Fibroblast of skin of abdomen (primary cell): ENCODE results near the gene PPP3R1.
A peak's percentile ranks its signal among the peaks of the same experiment; 100 is the strongest.

Source experiments
- DNase-seq: peaks from one replicate; pipeline ENCODE4 v3.0.0-alpha.2; 2013

The PPP3R1 gene

DNA sequence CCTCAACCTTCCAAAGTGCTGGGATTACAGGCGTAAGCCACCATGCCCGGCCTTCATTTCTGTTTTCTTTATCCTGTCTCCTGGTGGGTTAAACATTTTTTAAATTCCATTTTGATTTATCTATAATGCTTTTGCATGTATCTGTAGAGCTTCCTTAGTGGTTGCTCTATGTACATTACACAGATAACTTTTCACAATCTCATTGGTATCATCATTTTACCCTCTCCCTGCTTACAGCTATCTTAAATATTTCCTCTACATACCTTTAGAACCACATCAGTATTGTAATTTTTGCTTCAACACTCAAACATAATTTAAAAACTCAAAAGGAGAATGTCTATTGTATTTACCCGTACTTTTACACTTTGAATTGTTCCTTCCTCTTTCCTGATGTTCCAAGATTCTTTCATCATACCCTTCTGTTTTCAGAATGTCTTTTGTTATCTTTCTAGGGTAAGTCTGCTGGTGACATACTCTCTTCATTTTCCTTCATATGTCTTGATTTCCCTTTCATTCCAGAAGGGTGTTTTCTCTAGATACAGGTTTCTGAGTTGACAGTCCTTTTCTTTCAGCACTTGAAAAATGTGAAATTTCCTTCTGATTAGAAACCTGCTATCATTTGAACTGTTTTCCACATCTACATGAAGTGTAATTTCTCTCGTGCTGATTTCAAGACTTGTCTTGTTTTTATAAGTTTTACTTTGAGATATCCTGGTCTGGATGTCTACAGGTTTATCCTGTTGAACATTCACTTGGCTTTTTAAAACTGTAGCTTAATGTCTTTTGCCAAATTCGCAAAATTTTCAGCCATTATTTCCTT lies 21.9 kb downstream of the PPP3R1 start:
- peak; percentile 74 for DNase-seq

DNA sequence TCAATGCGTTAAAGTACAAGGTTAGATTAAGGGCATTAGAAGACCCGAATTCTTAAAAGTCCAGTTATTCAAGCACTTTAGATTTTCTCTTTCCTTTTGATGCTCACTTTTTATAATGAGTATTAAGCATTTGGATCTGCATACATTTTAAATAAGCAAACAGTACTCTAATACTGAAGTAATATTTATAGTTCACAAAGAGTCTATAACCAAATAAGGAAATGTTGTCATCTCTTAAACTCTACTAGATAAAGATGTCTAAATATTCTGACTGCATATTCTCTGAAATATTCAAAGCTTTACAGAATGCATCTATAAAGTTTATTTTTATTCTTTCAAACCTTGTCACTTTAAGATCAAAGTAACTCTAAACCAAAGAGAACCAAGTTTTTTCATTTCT lies 25.5 kb downstream of the PPP3R1 start:
- DNase-seq, result no peak

DNA sequence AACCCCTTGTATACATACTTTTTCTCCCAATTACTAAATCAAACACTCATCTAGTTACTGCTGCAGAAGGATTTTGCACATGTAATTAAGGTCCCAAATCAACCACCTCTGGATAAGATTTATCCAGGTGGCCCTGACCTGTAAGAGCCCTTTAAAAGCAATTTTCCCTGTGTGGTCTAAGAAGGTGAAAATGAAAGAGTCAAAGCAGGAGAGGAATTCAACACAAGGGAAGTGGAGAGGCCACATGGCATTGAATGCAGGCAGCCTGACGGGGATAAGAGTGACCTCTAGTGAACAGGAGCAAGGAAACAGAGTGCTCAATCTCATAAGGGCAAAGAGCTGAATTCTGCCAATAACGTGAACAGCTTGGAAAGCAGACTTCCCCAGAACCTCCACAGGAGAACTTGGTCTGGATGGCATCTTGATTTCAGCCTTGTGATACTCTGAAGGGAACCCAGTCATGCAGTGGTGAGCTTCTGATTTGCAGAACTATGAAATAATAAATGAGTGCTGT lies 27.2 kb downstream of the PPP3R1 start:
- peak; percentile 25 for DNase-seq

DNA sequence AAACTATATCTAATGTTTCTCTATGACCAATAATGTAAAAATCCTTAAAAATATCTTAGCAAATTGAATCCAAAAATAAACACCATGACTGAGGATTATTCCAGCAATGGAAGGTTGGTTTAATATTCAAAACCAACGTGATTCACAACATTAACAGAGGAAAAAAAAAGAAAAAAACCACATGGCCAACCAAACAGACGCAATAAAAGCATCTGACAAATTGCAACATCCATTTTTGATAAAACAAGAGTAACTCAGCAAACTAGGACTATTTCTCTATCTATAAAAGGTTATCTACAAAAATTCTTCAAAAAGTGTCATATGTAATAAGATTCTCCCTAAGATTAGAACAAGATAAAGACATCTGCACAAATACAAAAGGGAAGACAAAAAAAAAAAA lies 28.9 kb downstream of the PPP3R1 start:
- no peak for DNase-seq

DNA sequence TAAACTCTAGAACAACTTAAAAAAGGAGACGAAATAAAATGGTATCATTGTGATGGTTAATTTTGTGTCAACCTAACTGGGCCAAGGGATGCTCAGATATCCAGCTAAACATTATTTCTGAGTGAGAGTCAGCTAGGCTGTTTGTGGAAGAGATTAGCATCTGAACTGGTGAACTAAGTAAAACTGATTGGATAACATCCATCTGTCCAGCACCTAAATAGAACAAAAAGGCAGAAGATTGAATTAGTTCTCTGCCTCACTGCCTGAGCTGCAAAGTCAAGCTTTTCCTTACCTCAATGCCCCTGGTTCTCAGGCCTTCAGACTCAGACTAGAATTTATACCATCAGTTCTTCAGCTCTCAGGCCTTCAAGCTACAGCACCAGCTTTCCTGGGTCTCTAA lies 30.0 kb downstream of the PPP3R1 start:
- no peak for DNase-seq

DNA sequence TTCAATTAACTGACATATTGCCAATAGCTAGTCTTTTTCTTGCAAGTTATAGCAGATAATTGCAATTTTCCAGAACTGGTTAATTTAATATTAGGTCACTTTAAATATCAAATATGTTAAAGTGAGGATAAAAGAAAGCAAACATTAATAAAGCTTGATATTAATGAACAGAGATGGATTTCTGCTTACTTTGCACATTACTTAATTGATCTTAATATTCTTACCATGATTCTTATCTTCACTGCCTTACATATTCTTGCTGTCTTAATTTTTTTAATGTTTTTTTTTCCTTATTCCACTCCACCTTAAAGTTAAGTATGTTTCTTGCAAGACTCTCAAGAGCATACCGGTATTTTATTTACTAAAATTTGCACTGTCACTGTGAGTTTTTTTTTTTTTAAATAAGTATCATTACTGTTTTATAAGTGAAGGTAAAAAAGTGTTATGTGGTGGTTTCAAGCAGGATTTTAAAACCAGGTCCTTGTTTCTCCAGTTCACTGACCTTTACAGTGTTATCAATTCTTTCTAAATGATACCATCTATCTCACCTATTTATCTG lies 33.9 kb downstream of the PPP3R1 start:
- DNase-seq, result no peak

DNA sequence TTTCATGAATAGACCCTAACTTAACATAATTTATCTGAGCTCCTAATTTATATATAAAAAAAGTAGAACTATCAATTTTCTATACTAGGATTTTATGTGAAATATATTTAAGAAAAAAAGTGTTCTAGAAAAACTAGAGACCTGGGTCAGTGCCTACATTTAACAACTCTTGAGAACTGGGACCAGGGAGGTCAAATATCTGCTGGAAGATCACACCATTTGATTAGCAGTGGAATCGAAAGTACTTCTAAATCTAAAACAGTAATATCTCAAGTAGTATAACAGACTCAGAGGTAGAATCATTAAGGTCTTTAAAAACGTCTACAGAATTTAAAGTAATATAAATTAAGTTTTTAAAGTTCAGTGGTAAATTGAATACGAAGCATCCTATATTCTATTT lies 34.6 kb downstream of the PPP3R1 start:
- DNase-seq, result no peak

DNA sequence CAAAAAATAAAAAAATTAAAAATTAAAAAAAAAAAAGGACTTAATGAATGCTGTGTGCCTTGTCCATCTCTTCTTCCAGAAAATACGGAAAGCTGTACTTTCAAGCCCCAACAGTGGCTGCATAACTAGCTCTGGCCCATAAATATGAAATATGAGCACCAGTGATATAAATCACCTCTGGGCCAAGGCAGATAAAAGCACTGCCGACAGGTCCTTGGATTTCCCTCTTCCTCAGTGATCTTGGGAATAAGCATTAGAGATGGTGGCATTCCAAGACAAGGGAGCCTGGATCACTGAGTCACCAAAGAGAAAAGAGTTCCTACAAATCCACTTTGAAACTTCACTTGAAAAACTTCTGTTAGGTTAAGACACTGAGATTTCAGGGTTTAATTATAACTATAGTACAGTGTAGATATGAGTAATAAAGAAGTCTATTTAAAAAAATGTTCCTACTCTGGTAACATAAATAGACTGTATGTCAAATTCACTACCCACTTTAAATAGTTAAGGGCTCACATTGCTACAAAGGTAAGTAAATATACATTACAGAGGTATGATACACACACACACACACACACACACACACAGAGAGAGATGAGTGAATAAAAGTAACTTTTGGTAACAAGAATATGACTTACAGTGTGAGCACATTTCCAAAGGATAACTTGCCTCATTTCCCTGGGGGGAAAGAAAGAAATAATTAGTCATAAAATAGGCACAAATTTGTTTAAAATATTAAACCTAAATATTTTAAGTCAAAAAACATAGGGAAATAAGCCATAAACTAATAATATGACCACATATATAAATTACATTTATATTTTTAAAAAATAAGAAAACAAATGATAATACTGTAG lies 35.6 kb downstream of the PPP3R1 start:
- DNase-seq, result peak; percentile 67

DNA sequence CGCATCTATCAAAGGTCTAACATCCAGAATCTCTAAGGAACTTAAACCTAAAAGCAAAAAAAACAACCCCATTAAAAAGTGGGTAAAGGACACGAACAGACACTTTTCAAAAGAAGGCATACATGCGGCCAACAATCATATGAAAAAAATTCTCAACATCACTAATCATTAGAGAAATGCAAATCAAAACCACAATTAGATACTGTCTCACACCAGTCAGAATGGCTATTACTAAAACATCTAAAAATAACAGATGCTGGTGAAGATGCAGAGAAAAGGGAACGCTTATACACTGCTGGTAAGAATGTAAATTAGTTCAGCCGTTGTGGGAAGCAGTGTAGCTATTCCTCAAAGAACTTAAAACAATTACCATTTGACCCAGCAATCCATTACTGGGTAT lies 38.0 kb downstream of the PPP3R1 start:
- DNase-seq, result no peak

DNA sequence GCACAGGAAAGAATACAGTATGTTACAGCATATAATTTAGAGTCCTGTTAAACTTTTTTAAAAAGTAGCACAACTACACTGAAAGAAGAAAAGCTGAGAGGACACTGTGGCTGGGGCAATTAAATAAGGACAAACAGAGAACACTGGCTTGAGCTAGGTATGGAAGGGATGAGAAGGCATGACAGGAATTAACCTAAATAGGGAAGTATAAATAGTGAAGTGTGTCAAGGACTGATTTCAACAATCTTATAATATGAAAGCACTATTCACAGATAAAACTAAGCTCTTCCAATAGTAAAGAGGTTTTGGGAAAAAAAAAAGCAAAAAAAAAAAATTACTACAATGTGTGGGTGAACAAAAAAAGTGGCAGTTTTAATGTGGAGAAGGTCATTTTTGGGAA lies 45.5 kb downstream of the PPP3R1 start:
- no peak for DNase-seq

DNA sequence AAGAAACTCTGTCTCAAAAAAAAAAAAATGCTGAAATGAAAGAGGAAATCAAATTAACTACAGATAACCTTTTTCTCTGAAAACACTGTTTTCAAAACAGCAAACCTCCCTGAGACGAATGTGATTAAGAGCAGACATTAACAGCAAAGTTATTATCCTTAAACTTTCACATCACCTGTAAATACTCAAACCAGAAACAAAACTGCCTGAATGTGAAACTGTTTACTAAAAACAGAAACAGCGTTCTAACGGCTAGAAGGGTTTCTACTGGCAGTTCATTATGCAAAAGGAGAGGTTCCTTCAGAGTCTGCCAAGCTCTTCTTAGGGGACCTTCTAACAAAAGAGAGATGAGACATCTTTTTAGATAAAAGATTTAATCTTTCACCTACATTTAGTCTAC lies 48.7 kb downstream of the PPP3R1 start:
- no peak for DNase-seq

DNA sequence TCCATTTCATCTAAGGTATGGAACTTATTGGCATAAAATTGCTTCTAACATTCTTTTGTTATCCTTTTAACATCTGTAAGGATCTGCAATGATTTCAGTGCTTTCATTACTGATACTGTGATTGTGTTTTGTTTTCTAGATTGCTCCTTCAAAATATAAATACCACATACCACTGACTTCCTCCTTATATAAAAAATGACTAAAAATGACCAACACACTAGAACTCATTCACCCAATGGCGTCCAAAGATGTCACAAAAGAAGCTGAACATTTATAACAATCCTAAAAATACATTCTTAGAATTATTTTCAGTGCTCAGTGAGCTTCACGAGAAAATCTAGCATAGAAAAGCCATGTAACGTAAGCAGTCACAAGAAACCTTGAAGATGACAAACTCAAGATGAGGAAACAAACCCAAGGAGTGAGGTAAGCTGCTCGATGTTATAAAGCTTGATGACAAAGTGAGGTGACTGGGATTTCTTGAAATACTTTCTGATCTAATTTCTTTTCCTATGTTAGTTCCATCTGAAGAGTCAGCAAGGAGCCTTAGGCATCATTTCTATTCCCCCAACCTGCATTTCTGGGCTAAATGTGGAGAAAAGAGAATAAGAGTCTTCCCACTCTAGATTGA lies 52.1 kb downstream of the PPP3R1 start:
- DNase-seq, result no peak

DNA sequence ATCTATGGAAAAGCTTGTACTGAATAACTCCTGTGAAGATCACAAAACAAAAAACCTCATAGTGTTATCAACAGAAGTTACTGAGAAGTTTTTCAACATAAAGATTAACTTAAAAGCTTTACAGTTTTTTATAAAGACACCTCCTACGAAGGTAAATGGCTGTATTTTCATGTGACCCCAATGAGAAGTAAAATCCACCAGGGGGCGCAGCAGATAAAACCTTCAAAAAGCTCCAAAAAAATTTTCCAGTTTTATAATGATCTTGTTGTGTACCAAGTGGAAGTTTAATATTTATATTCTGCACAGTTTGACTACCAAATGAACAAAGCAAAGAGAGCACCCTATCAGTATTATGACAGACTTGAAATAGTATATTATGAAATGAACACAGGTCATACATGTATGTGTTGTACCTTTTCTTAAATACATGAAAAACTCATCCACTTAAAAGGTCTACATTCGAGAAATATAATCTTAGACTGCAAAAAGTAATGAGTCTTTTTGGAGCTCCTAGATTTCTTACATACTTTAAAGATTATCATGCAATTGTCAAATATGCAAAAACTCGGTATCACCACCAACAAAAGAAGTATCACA lies 56.1 kb downstream of the PPP3R1 start:
- DNase-seq, result peak; percentile 17

DNA sequence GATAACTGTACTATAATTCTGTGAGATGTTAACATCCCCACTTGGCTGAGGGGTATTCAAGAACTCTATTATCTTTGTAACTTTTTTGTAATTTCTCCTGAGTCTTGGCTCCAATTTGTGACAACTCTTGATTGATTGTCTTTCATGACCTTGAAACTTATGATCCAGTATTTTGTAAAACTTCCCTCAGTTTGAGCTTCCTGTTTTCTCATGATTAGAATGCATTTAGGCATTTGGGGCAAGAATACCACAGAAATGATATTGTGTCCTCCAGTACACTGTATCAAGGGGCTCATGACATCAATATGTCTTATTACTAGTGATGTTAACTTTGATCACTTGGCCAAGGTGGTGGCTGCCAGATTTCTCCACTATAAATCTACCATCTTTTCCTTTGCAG lies 57.2 kb downstream of the PPP3R1 start:
- peak; percentile 33 for DNase-seq

DNA sequence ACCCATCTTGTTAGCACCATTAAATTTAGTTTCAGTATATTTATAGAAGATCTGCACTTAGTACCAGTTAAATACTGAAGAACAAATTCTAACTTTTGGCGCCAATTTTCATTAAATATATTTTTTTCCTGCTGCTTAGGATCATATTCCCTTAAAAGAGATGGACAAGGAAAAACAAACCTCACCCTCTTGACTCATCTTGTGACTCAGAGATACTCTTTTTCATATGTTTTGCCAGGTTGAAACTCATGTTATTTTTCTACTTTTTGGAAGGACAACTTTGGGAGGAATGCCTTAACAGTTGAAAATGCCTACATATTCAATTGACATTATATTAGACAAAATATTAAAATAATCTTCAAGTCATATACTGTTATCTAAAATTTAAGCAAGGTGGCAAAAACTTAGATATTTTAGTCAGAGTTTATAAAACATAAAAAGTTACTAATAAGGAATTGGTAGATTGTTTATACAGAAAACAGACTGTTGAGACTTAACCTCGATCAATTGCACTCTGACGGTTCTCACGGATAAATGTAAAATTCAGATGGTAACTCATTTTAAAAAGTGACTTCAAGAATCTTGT lies 58.5 kb downstream of the PPP3R1 start:
- peak; percentile 45 for DNase-seq

DNA sequence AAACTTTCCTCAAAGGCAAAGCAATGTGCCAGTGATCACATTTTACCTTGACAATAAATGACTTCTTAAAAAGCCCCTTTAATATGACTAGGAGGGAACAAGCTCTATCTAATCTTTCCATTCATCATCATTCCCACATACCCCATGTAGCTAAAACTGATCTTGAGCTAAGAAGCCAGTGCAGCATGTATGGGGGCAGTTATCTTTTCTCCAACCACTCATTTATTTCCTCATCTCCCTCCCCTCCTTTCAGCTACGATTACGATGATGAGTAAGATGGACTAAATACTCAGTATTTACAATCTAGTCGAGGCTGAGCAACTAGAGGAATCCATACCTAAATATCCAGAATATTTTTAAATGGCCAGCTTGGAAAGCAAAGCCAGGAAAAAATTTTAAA lies 59.2 kb downstream of the PPP3R1 start:
- no peak for DNase-seq

DNA sequence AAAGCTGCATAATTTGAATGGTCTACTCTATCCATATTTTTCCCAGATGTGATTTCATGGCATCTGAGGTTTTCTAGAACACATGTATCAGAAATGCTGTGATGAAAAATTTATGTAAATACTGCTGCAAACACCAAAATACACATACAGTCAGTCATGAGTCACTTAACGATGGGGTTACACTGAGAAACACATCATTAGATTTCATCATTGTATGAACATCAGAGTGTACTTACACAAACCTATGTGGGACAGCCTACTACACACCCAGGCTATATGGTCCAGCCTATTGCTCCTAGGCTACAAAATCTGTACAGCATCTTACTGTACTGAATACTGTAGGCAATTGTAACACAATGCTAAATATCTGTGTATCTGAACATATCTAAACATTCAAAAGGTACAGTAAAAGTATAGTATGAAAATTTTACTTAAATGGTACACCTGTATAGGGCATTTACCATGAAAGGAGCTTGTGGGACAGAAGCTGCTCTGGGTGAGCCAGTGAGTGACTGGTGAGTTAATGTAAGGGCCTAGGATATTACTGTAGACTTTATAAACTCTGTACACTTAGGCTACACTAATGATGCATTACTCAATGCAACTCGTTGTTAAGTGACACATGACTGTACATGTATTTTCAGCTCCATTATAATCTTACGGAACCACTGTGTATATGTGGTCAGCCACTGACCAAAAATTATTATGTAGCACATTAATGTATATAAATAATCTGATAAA lies 61.2 kb downstream of the PPP3R1 start:
- DNase-seq, result peak; percentile 80

DNA sequence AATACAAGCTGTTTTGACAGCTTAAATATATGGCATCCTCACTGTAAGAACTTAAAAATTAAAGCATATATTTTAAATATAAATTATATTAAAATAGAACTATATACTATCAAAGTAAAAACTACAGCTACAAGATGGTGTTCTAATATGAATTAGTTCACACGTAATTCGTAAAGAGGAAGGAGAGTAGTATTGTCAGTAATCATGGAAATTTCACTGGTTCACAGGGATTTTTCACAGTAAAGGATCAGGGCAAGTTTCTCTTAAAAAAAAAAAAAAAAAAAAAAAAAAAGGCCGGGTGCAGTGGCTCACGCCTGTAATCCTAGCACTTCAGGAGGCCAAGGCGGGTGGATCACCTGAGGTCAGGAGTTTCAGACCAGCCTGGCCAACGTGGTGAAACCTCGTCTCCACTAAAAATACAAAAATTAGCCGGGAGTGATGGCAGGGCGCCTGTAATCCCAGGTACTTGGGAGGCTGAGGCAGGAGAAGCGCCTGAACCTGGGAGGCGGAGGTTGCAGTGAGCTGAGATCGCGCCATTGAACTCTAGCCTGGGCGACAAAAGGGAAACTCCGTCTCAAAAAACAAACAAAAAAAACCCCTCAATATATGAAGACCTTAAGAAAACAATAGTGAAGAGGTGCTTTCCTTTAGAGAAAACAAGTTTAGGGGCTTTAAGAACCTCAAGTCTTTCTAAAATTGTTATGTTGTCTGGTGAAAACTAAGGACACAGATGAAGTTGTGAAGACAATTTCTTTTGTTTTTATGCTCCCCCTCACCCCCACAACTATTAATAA lies 62.1 kb downstream of the PPP3R1 start:
- DNase-seq, result no peak

DNA sequence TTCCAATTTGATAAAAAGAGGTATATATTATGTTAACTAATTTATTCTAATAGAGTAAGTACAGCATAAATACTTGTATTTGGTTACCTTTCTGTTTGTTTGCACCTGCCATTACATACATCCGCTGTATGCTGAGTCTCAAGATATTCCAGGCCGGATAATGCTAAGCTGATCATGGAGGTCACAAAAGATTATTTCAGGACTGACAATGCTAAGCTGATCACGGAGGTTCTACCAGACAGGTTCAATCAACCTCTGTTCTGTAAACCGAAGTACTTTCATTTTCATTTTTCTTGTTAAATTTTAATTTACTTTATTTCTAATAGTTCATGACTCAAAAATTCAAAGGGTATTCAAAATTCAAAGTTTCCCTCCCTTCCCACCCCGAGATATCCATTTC lies 63.5 kb downstream of the PPP3R1 start:
- no peak for DNase-seq

DNA sequence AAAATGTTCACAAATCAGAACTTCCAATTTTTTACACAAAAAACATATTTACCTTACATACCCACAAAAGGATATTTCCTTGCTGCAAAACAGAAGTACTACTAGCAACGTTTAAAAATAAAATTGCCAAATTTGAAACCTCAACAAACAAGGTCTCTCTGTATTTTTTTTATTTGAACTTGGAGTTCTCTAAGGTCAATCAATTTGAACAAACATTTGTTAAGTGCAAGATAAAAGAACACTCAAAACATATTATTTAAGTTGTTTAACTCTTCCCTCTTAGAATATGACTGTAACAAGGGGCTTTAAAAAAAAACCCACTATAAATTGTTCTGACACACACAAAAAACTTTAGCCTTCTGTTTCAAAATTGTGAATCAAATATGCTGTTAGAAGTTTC lies 65.0 kb downstream of the PPP3R1 start:
- DNase-seq, result no peak
